ENCODE results near the gene GABBR2.

The GABBR2 gene

GRCh38 chr9:98743329-98743728 lies 34.6 kb upstream of the GABBR2 start:
- TF ChIP-seq CTCF (conservative IDR thresholded peaks at IDR 0.05) (no peak), ZFX (IDR thresholded peaks at IDR 0.05) (no peak)
- H3K27ac ChIP-seq: no peak overlapping the region

GRCh38 chr9:98742325-98743280 lies 33.9 kb upstream of the GABBR2 start:
- no peak overlapping the region for H3K27ac ChIP-seq
- TF ChIP-seq ZFX (IDR thresholded peaks at IDR 0.05) (no peak), CTCF (conservative IDR thresholded peaks at IDR 0.05) (no peak)

- H3K27ac ChIP-seq: no peak overlapping the region
- no peak for TF ChIP-seq CTCF (conservative IDR thresholded peaks at IDR 0.05)
- no peak for TF ChIP-seq ZFX (IDR thresholded peaks at IDR 0.05)
These were observed 31.6 kb upstream of the GABBR2 start for GRCh38 chr9:98740226-98740881.

- no peak for TF ChIP-seq CTCF (conservative IDR thresholded peaks at IDR 0.05)
- no peak for TF ChIP-seq ZFX (IDR thresholded peaks at IDR 0.05)
- H3K27ac ChIP-seq: no peak overlapping the region
These were observed 30.0 kb upstream of the GABBR2 start for GRCh38 chr9:98738741-98739140.

- no peak overlapping the region for H3K27ac ChIP-seq
- TF ChIP-seq ZFX (IDR thresholded peaks at IDR 0.05) (no peak), CTCF (conservative IDR thresholded peaks at IDR 0.05) (no peak)
These were observed 27.5 kb upstream of the GABBR2 start for GRCh38 chr9:98736226-98736625.

GRCh38 chr9:98732801-98733200 lies 24.1 kb upstream of the GABBR2 start:
- H3K27ac ChIP-seq: no peak overlapping the region
- TF ChIP-seq CTCF (conservative IDR thresholded peaks at IDR 0.05): no peak

- TF ChIP-seq CTCF (conservative IDR thresholded peaks at IDR 0.05) (no peak), ZFX (IDR thresholded peaks at IDR 0.05) (no peak)
- H3K27ac ChIP-seq: no peak overlapping the region
These were observed 23.4 kb upstream of the GABBR2 start for GRCh38 chr9:98732091-98732490.
